ENCODE results near the gene EPHA3.

The EPHA3 gene

DNA sequence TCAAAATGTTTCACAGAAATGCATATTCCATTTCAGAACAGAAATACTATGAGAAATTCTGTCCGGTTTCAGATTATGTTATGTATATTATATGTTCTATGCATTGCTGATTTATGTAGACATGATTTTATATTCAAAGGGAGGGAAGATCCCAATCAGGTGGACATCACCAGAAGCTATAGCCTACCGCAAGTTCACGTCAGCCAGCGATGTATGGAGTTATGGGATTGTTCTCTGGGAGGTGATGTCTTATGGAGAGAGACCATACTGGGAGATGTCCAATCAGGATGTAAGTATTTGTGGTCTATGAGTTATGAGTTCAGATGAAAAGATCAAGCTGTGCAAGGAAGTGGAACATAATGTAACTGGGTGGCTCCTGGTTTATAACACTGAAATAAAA is 341.7 kb downstream of the EPHA3 start:
- TF ChIP-seq, protein P1, sequence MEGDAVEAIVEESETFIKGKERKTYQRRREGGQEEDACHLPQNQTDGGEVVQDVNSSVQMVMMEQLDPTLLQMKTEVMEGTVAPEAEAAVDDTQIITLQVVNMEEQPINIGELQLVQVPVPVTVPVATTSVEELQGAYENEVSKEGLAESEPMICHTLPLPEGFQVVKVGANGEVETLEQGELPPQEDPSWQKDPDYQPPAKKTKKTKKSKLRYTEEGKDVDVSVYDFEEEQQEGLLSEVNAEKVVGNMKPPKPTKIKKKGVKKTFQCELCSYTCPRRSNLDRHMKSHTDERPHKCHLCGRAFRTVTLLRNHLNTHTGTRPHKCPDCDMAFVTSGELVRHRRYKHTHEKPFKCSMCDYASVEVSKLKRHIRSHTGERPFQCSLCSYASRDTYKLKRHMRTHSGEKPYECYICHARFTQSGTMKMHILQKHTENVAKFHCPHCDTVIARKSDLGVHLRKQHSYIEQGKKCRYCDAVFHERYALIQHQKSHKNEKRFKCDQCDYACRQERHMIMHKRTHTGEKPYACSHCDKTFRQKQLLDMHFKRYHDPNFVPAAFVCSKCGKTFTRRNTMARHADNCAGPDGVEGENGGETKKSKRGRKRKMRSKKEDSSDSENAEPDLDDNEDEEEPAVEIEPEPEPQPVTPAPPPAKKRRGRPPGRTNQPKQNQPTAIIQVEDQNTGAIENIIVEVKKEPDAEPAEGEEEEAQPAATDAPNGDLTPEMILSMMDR (IDR thresholded peaks at IDR 0.05) = no peak
- Histone ChIP-seq H3K27me3 (no peaks in the 10 kb centered on the region), H3K4me3 (no peak overlapping the region), H3K27ac (no peak overlapping the region), H3K36me3 (no peaks in the 10 kb centered on the region), H3K9me3 (no peaks in the 10 kb centered on the region), H3K4me1 (no peaks in the 10 kb centered on the region)
- no peak for DNase-seq
- intact Hi-C loops (cut with DNase I; ENCODE audit: low total_unique reads) = no loop called here

DNA sequence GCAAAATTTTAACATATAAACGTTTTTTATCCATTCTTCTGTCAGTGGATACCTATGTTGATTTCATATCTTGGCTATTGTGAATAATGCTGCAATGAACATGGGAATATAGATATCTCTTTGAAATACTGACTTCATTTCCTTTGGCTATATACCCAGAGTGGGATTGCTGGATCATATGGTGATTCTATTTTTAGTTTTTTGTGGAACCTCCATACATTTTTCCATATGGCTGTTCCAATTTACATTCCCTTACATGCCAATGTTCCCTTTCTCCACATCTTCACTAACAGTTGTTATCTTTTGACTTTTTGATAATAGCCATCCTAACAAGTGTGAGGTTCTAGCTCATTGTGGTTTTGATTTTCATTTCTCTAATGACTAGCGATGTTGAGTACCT is 344.6 kb downstream of the EPHA3 start:
- no peak overlapping the region for H3K27ac ChIP-seq
- no peaks in the 10 kb centered on the region for H3K9me3 ChIP-seq
- no peaks in the 10 kb centered on the region for H3K36me3 ChIP-seq
- TF ChIP-seq, protein P1 (IDR thresholded peaks at IDR 0.05) = no peak
- intact Hi-C loops (cut with DNase I; ENCODE audit: low total_unique reads) = no loop called here
- no peaks in the 10 kb centered on the region for H3K27me3 ChIP-seq
- H3K4me1 ChIP-seq = no peaks in the 10 kb centered on the region
- DNase-seq = no peak
- no peak overlapping the region for H3K4me3 ChIP-seq

- DNase-seq = no peak
- H3K4me1 ChIP-seq = no peaks in the 10 kb centered on the region
- no peak overlapping the region for H3K27ac ChIP-seq
- TF ChIP-seq, protein P1 (IDR thresholded peaks at IDR 0.05) = no peak
- H3K36me3 ChIP-seq = no peaks in the 10 kb centered on the region
- no peak overlapping the region for H3K4me3 ChIP-seq
- no peaks in the 10 kb centered on the region for H3K27me3 ChIP-seq
- H3K9me3 ChIP-seq = no peaks in the 10 kb centered on the region
- intact Hi-C loops (cut with DNase I; ENCODE audit: low total_unique reads) = no loop called here
Measured at GRCh38 chr3:89455240-89455639, 347.8 kb downstream of the EPHA3 start.

GRCh38 chr3:89467898-89468363 is 360.5 kb downstream of the EPHA3 start:
- Histone ChIP-seq H3K27me3 (no peaks in the 10 kb centered on the region), H3K4me3 (no peak overlapping the region), H3K4me1 (no peaks in the 10 kb centered on the region), H3K36me3 (no peaks in the 10 kb centered on the region), H3K9me3 (no peaks in the 10 kb centered on the region), H3K27ac (no peak overlapping the region)
- intact Hi-C loops (cut with DNase I; ENCODE audit: low total_unique reads) = no loop called here
- TF ChIP-seq, protein P1 (IDR thresholded peaks at IDR 0.05) = no peak
- DNase-seq = no peak

DNA sequence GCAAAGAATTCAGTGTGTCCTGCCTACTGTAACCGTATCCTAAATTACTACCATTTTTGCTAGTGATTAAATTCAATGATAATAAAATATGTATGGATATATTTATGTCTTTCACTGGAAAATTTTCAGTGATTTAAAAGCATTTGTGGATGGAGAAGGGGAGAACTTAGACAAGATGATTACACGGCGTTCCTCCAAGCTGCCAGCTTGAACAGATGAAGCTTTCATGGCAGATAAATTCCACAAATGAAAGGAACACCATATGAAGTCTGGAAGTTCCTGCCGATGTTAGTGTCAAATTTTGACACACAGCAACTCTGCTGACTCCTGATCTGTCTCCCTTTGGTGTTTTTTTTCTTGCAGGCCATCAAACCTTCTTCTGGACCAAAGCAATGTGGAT is 364.7 kb downstream of the EPHA3 start:
- Histone ChIP-seq H3K36me3 (no peaks in the 10 kb centered on the region), H3K4me3 (no peak overlapping the region), H3K27me3 (no peaks in the 10 kb centered on the region), H3K27ac (no peak overlapping the region), H3K4me1 (no peaks in the 10 kb centered on the region), H3K9me3 (no peaks in the 10 kb centered on the region)
- TF ChIP-seq, protein P1 (IDR thresholded peaks at IDR 0.05) = no peak
- no peak for DNase-seq
- intact Hi-C loops (cut with DNase I; ENCODE audit: low total_unique reads) = no loop called here

Measured in tibial artery (tissue), 4 donors.